ENCODE measurements around the gene MYMX.

- TF ChIP-seq GATA1 (IDR thresholded peaks at IDR 0.05; ENCODE audit: low read depth, low read length) (no peak), POLR2A (IDR thresholded peaks at IDR 0.05; ENCODE audit: low read length) (no peak)
Observed at GRCh38 chr6:44198684-44199083, 18.0 kb upstream of the MYMX start.
